Stimulated activated CD4-positive, alpha-beta T cell treated with anti-CD3 and anti-CD28 coated beads, Interleukin-12 subunit alpha, Interleukin-12 subunit beta, amount 100 ng/mL, for 24 hours (primary cell): ENCODE measurements around the gene SEMA4G.

Source experiments
- DNase-seq, 2 experiments: peaks; one replicate each; pipeline ENCODE4 v3.0.0-alpha.2; 2020; ENCODE audit warnings: low read depth in 2 of 2

The SEMA4G gene

GRCh38 chr10:101005869-101006567, 36.7 kb downstream of the SEMA4G start:
- no peak for DNase-seq

GRCh38 chr10:101006593-101007098, 37.3 kb downstream of the SEMA4G start:
- no peak for DNase-seq

GRCh38 chr10:101007099-101007711, 37.9 kb downstream of the SEMA4G start:
- DNase-seq, result no peak

- DNase-seq, result no peak
Observed at GRCh38 chr10:101007915-101008822, 38.9 kb downstream of the SEMA4G start.

GRCh38 chr10:101008823-101009423, 39.6 kb downstream of the SEMA4G start:
- DNase-seq, result no peak

GRCh38 chr10:101010329-101010728, 41.0 kb downstream of the SEMA4G start:
- no peak for DNase-seq

- no peak for DNase-seq
Observed at GRCh38 chr10:101011517-101012423, 42.5 kb downstream of the SEMA4G start.

- DNase-seq, result peak; percentile 48 to 81
Observed at GRCh38 chr10:101012525-101013364, 43.4 kb downstream of the SEMA4G start.

- no peak for DNase-seq
Observed at GRCh38 chr10:101013365-101013825, 44.1 kb downstream of the SEMA4G start.

GRCh38 chr10:101014230-101014884, 45.1 kb downstream of the SEMA4G start:
- DNase-seq, result peak; percentile 40 to 85

- no peak for DNase-seq
Observed at GRCh38 chr10:101014966-101015581, 45.8 kb downstream of the SEMA4G start.

- DNase-seq, result no peak
Observed at GRCh38 chr10:101015582-101015973, 46.3 kb downstream of the SEMA4G start.

- DNase-seq, result no peak
Observed at GRCh38 chr10:101016814-101017213, 47.5 kb downstream of the SEMA4G start.

- DNase-seq, result no peak
Observed at GRCh38 chr10:101018118-101018599, 48.9 kb downstream of the SEMA4G start.

- peak; percentile 45 to 81 for DNase-seq
Observed at GRCh38 chr10:101018600-101019439, 49.5 kb downstream of the SEMA4G start.
